Sigmoid colon (tissue), 7 donors: Measurements from ENCODE around the gene CMAS. TPM values are rescaled to one million over a fixed set of nuclear protein-coding genes. Genes with fewer than 3 reads are reported as not detected.

Source experiments
- DNase-seq: peaks from one replicate; pipeline ENCODE4 v3.0.0-alpha.2; 2019
- H3K27ac ChIP-seq, 4 donors: fragments of 200-600 bp; sonication (generic); one replicate each; pipeline ENCODE4 v1.5.1; 2016 to 2019; ENCODE audit warnings: mild to moderate bottlenecking in 1 of 4
- H3K27me3 ChIP-seq, 3 donors: fragments of 200-600 bp; sonication (generic); one replicate each; pipeline ENCODE4 v1.5.1; 2019; ENCODE audit warnings: mild to moderate bottlenecking in 1 of 3
- H3K36me3 ChIP-seq, 4 donors: fragments of 200-600 bp; sonication (generic); one replicate each; pipeline ENCODE4 v1.5.1; 2016 to 2019
- H3K4me1 ChIP-seq, 4 donors: fragments of 200-600 bp; sonication (generic); one replicate each; pipeline ENCODE4 v1.5.1; 2017 to 2019
- H3K4me3 ChIP-seq, 4 donors: fragments of 200-600 bp; sonication (generic); one replicate each; pipeline ENCODE4 v1.5.1; 2017 to 2019; ENCODE audit warnings: mild to moderate bottlenecking in 2 of 4, moderate library complexity in 1 of 4
- H3K9me3 ChIP-seq, 4 donors: fragments of 200-600 bp in 3 of 4; sonication (generic) in 3 of 4; one replicate each; pipeline versions ENCODE4 v1.5.1 to v1.6.1; 2013 to 2019
- EP300 ChIP-seq, 4 donors: sonication (generic); formaldehyde crosslinking; IDR thresholded peaks; one replicate each; pipeline ENCODE4 v1.6.1; 2017; ENCODE audit warnings: antibody characterized with exemption in 4 of 4
- POLR2A ChIP-seq, 2 donors: fragments of 450-650 bp; IDR thresholded peaks; one replicate each; pipeline ENCODE4 v1.6.1; 2016; ENCODE audit warnings: antibody characterized with exemption in 2 of 2, mild to moderate bottlenecking in 2 of 2, moderate library complexity in 2 of 2
- POLR2AphosphoS5 ChIP-seq, 4 donors: sonication (generic); formaldehyde crosslinking; IDR thresholded peaks; one replicate each; pipeline ENCODE4 v1.6.1; 2017; ENCODE audit warnings: antibody characterized with exemption in 4 of 4
- WGBS, 2 donors: extraction: QIAGEN DNeasy Blood & Tissue Kit; methylation state at CpG; one replicate each; pipeline ENCODE4 v1.1.7; 2013; 5-methylcytosine and 5-hydroxymethylcytosine counted together
- intact Hi-C: fragments of 100-400 bp; cut with DNase I; formaldehyde crosslinking; loops from one replicate; pipeline ENCODE4 v1.15.1; 2023
- polyA plus RNA-seq, 3 donors: library from polyadenylated mRNA; stranded (reverse); fragments of 200-250 nt; gene quantifications; one replicate each; pipeline ENCODE4 v1.2.3, GENCODE V29; 2013
- total RNA-seq, 4 donors: library from RNA; depleted of rRNA; stranded (reverse); fragments of >200 nt; gene quantifications; one replicate each; pipeline ENCODE4 v1.1.0, GENCODE V29; 2016
- TF ChIP-seq, protein P1 (sequence below), 4 experiments: fragments of 450-650 bp in 3 of 4; fragments of 200-600 bp in 1 of 4; IDR thresholded peaks; one replicate each; pipeline ENCODE4 v1.5.1; 2016 to 2019; ENCODE audit warnings: antibody characterized with exemption in 4 of 4, mild to moderate bottlenecking in 3 of 4, moderate library complexity in 2 of 4
- donor health status: healthy with polysubstance abuse.
- donor health status: Bipolar disorder and iron deficiency.
- donor health status: healthy.

The CMAS gene
- total and polyA plus RNA-seq, 7 donors, result 23.3 to 226 (median 35.1) TPM

DNA sequence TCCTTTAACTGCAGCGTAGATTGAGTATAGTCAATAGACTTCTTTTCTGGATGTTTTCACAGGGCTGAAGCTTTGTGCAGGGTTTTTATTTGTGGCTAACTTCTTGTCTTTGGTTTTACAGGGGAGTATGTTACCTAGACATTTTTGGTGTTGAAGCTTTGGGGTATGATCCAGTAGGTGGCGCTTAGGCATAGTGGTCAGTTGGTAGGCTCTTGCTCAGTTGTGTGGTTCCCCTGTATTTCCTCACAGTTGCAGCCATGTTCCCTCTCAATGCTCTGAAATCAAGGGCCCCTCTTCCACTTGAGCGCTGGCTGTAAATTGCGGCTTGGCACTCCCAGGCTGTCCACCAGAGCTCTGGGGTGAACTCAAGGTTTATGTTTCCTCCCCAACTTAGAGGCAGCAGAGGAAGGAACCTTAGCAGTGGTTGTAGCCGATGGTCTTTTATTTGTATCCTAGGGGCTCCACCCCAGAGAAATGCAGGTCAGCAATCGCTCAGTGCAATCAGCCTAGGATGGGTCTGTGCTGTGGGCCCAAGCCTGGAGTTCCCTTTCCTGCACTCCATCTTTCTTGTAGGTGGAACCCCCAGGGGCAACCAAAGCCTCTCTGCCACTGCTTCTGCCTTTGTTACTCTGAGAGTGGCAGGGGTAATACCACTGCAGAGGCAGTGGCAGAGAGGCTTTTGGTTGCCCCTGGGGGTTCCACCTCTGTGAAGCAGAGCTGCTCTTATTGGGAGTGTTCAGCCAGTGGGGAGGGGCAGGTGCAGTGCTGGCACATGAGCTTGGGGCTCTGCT, 55.1 kb downstream of the CMAS start:
- H3K27me3 ChIP-seq, result no peaks in the 10 kb centered on the region
- no peak for DNase-seq
- intact Hi-C loops, result loop anchor here (1.0 to 5.0 kb wide), 2 partner anchors 234 to 341 kb away; no protein-coding TSS in a partner anchor
- TF ChIP-seq POLR2AphosphoS5 (IDR thresholded peaks at IDR 0.05) (no peak), EP300 (IDR thresholded peaks at IDR 0.05) (no peak), POLR2A (IDR thresholded peaks at IDR 0.05) (no peak)
- TF ChIP-seq, protein P1, sequence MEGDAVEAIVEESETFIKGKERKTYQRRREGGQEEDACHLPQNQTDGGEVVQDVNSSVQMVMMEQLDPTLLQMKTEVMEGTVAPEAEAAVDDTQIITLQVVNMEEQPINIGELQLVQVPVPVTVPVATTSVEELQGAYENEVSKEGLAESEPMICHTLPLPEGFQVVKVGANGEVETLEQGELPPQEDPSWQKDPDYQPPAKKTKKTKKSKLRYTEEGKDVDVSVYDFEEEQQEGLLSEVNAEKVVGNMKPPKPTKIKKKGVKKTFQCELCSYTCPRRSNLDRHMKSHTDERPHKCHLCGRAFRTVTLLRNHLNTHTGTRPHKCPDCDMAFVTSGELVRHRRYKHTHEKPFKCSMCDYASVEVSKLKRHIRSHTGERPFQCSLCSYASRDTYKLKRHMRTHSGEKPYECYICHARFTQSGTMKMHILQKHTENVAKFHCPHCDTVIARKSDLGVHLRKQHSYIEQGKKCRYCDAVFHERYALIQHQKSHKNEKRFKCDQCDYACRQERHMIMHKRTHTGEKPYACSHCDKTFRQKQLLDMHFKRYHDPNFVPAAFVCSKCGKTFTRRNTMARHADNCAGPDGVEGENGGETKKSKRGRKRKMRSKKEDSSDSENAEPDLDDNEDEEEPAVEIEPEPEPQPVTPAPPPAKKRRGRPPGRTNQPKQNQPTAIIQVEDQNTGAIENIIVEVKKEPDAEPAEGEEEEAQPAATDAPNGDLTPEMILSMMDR (IDR thresholded peaks at IDR 0.05), result peak; percentile 21 to 49 (median 44)
- no peak overlapping the region for H3K4me3 ChIP-seq
- WGBS, 2 donors, result 72 to 77% methylated on average over 6 of the region's 6 CpGs
- H3K9me3 ChIP-seq, result no peaks in the 10 kb centered on the region
- H3K36me3 ChIP-seq, result no peaks in the 10 kb centered on the region
- H3K27ac ChIP-seq, result no peak overlapping the region
- no peaks in the 10 kb centered on the region for H3K4me1 ChIP-seq

DNA sequence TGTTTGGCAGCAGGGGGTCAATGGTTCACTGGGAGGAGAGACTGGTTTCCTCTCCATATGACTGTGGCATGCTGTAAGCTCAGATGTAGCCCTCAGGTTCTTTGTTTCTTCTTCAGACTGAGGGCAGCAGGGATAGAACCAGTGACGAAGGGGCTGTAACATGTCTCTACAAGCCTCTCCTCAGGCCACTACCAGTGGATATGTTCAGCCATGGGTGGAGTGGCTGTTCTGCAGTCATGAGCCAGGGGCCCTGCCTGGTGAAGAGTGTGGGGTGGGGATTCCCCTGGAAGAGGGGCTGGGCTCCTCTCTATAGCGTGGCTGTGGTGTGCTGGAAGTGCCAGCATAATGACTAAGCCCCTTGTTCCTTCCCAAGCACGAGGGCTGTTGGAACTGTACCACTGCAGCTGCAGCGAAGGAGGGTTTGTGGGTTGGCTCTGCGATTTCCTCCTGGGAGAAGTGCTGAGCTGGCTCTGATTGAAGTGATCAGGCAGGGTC, 55.8 kb downstream of the CMAS start:
- intact Hi-C loops, result loop anchor here (1.0 to 5.0 kb wide), 2 partner anchors 234 to 341 kb away; no protein-coding TSS in a partner anchor
- WGBS, 2 donors, result 49 to 75% methylated on average over 5 of the region's 5 CpGs
- Histone ChIP-seq H3K27me3 (no peaks in the 10 kb centered on the region), H3K9me3 (no peaks in the 10 kb centered on the region), H3K36me3 (no peaks in the 10 kb centered on the region), H3K4me3 (no peak overlapping the region), H3K27ac (no peak overlapping the region), H3K4me1 (no peaks in the 10 kb centered on the region)
- no peak for DNase-seq
- TF ChIP-seq EP300 (IDR thresholded peaks at IDR 0.05) (no peak), POLR2AphosphoS5 (IDR thresholded peaks at IDR 0.05) (no peak)

- intact Hi-C loops, result loop anchor here (5.0 kb wide), 1 partner anchor 339 kb away; no protein-coding TSS in a partner anchor
- no peaks in the 10 kb centered on the region for H3K27me3 ChIP-seq
- 93 to 94% methylated on average over 2 of the region's 2 CpGs for WGBS, 2 donors
- no peaks in the 10 kb centered on the region for H3K36me3 ChIP-seq
- no peaks in the 10 kb centered on the region for H3K9me3 ChIP-seq
- TF ChIP-seq POLR2A (IDR thresholded peaks at IDR 0.05) (no peak), POLR2AphosphoS5 (IDR thresholded peaks at IDR 0.05) (no peak), EP300 (IDR thresholded peaks at IDR 0.05) (no peak)
- TF ChIP-seq, protein P1 (IDR thresholded peaks at IDR 0.05), result no peak
- H3K27ac ChIP-seq, result no peak overlapping the region
- DNase-seq, result no peak
- H3K4me1 ChIP-seq, result no peaks in the 10 kb centered on the region
- no peak overlapping the region for H3K4me3 ChIP-seq
Measured at GRCh38 chr12:22103418-22103817, 57.4 kb downstream of the CMAS start.

GRCh38 chr12:22105542-22105941, 59.5 kb downstream of the CMAS start:
- intact Hi-C loops, result no loop called here

GRCh38 chr12:22110176-22110575, 64.2 kb downstream of the CMAS start:
- no peak for TF ChIP-seq EP300 (IDR thresholded peaks at IDR 0.05)
- TF ChIP-seq POLR2A (IDR thresholded peaks at IDR 0.05), result no peak
- TF ChIP-seq, protein P1 (IDR thresholded peaks at IDR 0.05), result no peak
- no peak for TF ChIP-seq POLR2AphosphoS5 (IDR thresholded peaks at IDR 0.05)
- H3K4me1 ChIP-seq, result no peaks in the 10 kb centered on the region
- H3K4me3 ChIP-seq, result no peak overlapping the region
- H3K27ac ChIP-seq, result no peak overlapping the region
- WGBS, 2 donors, result 57% methylated on average over 3 of the region's 3 CpGs
- H3K9me3 ChIP-seq, result no peaks in the 10 kb centered on the region
- H3K27me3 ChIP-seq, result no peaks in the 10 kb centered on the region
- no peaks in the 10 kb centered on the region for H3K36me3 ChIP-seq
- DNase-seq, result no peak
- intact Hi-C loops, result no loop called here

More at GRCh38 chr12:22105542-22105941, 59.5 kb downstream of the CMAS start:
- TF ChIP-seq POLR2AphosphoS5 (IDR thresholded peaks at IDR 0.05) (no peak), POLR2A (IDR thresholded peaks at IDR 0.05) (no peak), EP300 (IDR thresholded peaks at IDR 0.05) (no peak)
- TF ChIP-seq, protein P1 (IDR thresholded peaks at IDR 0.05), result no peak
- Histone ChIP-seq H3K4me3 (no peak overlapping the region), H3K36me3 (no peaks in the 10 kb centered on the region), H3K9me3 (no peaks in the 10 kb centered on the region), H3K4me1 (no peaks in the 10 kb centered on the region), H3K27me3 (no peaks in the 10 kb centered on the region), H3K27ac (no peak overlapping the region)
- no peak for DNase-seq
